ENCODE results near the gene ZNHIT1.

- TF ChIP-seq CTCF (IDR thresholded peaks at IDR 0.05), result no peak
- TF ChIP-seq POLR2AphosphoS5 (IDR thresholded peaks at IDR 0.05; ENCODE audit: low read depth, low read length), result no peak
- no peak for TF ChIP-seq REST (IDR thresholded peaks at IDR 0.05; ENCODE audit: insufficient read depth in 1 of 2, low read depth in 2 of 2, low read length in 1 of 2)
- TF ChIP-seq TCF7L2 (IDR thresholded peaks at IDR 0.05; ENCODE audit: low read depth, low read length), result no peak
- no peak for TF ChIP-seq SIN3A (IDR thresholded peaks at IDR 0.05; ENCODE audit: borderline replicate concordance, insufficient read depth, low read depth, low read length)
These were observed 31.0 kb upstream of the ZNHIT1 start for GRCh38 chr7:101186844-101187428.
